GM11168 (cell line): ENCODE data around the gene SYNJ2.

ENCODE experiments used
- in situ Hi-C: fragments of 300-500 bp; cut with MboI; formaldehyde crosslinking; loops from one replicate; pipeline ENCODE4 v1.12.0; 2022; ENCODE audit warnings: low sequenced_read_pairs; ENCODE audit not compliant: unreplicated experiment

SYNJ2 gene

DNA sequence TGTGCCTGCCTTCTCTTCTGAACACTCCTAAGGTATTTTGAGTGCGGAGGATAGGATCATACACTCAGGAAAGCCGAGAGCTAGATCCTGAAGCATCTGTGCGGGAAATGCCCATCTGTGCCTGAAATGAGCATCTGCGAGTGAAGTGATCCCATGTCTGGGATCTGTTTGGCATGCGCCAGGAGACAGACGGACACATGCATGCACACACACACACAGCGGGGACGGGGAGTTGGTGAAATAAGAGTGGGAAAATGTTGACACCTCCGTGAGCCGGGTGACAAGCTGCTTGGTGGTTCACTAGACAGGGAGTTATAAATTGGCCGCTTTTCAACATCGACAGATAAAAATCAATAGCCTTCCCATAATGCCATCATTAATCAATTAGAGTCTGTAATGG, 13.8 kb downstream of the SYNJ2 start:
- in situ Hi-C loops: no loop called here

DNA sequence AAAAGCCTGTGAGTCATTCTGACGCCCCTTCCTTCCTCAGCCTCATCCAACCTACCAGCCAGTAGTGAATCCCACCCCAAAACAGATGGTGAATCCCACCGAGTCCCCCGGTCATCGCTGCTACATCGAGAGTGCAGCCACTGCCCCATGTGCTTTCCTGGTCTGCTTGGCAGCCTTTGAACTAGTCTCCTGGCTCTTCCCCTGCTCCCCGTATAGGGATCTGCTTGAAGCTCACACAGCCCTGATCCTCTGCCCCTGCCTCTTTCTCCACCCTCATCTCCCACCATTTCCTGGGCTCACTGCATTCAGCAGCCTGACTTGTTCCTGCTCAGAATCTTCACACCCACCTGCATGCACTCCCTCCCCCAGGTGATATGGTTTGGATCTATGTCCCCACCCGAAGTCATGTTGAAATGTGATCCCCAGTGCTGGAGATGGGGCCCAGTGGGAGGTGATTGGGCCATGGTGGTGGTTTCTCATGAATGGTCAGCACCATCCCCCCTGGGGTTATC, 14.6 kb downstream of the SYNJ2 start:
- in situ Hi-C loops: no loop called here

DNA sequence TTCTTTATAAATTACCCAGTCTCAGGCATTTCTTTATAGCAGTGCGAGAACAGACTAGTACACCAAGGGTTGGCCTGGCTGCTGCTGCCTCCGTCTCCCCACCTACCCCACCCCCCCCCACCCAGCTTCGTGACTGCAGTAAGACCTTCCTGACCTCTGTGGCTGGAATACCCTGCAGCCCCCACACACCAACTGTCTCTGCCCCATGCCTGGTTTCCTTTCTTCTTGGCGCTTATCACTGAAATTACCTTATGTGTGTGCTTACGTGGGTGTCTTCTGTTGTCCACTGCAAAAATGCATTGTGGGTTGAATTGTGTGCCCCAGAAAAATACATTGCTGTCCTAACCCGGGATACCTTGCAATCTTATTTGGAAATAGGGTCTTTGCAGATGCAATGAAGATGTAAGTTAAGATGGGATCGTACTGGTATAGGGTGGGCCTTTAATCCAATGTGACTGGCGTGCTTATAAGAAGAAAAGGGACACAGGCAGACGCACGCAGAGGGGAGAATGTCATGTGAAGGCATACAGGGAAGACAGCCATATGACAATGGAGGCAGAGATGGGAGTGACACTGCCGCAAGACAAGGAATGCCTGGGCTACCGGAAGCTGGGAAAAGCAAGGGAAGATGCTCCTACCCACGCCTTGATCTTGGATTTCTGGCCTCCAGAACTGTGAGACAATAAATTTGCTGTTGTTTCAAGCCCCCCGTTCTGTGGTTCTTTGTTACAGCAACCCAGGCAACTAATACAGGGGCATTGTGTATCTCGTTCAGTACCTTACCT, 15.4 kb downstream of the SYNJ2 start:
- in situ Hi-C loops: no loop called here

DNA sequence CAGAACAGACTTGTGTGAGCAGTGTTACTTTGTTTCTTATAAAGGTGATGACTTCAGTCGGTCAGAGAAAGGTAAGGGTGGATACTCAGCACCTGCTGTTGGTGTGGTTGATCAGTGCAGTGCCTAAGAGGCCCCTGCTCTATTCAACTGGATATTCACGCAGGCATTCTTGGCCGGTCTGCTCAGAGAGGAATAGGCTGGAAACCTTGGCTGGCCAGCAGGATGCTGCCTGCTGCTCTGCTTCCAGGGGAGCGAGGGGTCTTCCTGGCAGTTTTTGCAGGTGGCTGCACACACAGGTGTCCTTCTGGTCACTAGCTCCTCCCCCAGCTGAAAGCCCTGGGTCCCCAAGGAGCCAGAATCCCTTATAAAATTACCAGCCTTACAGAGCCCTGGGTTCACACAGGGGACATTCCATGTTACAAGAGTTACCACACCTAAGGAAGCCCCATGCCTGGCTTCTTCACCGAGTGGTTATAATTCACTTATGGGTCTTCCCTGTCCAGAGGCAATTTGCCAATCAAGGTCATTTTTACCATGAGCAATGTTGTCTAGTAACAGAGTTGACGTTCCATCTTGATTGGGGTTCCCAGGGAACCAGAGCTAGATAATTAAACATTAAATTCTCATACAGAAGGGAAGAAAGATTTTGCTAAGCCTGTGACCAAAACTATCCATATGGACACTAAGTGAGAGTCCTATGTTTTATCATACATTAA, 16.4 kb downstream of the SYNJ2 start:
- in situ Hi-C loops: no loop called here

DNA sequence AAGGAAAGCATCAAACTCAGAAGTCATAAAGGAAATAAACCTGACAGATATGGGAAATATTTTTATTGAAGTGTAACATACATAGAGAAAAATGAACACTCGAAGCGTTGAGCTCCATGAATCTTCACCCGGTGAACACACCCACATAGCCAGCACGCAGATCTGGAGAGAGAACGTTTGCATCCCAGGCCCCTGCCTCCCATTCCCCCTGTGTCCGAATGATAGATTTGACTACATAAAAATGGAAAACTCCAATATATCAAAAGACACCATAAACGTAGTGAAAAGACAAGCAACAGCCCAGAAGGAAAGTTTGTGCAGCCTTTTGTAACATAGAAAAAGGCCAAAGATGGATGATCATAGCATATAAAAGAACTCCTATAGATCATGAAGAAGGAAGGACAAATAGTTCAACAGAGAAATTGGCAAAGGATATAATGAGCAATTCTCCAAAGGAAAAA, 17.1 kb downstream of the SYNJ2 start:
- in situ Hi-C loops: no loop called here

DNA sequence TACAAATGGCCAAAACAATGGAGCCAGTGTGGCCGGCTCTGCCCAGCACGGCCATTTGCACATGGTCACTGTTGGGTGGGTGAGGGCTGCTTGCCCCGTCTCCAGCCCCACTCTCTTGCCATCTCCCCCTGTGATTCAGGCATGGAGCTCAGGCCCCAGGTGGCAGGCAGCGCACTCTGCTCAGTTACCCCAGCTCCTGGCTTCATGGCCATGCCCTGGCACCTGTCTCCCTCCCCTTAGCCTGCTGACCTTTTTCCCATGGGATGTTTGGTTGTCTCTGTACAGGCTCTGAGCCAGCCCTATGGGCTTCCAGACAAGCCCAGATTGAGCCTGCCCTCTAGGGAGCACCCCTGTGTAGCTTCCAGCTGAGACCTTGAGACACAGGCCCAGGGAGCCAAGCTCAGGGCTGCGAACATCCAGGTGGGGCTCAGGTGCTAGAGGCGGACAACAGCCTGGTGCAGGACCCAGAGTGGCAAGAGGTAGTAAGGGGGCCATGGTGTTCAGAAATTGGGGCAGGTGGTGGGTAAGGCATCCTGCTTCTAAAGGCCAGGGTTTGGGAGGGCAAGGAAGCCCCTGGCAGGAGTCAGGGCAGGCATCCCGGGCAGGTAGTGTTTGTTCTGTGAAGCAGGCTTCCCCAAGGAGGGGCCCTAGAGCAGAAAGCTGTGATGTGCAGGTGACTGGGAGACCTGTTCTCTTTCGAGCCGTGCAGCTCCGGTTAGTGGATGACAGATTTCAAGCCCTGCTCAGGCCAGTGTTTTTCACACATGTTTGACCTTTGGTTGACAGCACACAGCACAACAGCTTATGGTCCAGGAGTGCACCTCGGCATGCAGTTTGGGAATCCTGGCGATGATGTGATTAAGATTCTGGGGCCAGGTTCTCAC, 17.7 kb downstream of the SYNJ2 start:
- in situ Hi-C loops: no loop called here

DNA sequence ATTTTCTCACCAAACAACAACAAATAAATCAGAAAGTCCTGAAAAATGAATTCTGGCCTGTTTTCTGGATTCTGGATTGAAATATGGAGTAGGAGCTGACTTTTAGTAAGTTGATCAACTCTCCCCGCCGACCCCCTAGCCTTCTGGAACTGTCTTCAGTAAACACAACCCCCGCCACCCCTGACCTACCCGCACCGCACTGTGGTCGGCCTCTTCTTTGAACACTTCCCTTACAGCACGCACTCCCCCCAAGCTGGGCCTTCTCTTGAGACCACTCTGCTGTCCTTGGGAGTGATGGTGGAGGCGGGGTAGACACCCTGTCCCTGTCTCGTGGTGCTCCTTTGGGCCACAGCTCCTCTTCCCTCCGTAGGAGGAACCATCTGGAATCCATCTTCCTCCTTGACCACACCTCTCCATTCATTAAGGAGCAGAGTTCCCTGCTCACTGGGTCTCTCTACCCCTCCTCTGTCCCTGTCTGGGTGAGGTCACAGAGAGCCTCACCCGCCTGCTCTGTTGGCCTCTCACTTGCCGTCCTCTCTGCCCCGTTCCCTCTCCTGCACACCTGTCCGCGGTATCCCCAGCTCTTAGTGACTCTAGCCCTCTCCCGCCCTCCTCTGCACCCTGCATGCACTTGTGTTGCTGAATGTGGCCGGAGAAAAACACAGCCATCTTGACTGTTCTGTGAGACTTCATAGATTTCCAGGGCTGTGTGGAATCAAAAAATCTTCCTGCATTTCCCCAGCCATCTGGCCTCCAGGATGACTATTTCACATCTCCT, 19.1 kb downstream of the SYNJ2 start:
- in situ Hi-C loops: no loop called here

DNA sequence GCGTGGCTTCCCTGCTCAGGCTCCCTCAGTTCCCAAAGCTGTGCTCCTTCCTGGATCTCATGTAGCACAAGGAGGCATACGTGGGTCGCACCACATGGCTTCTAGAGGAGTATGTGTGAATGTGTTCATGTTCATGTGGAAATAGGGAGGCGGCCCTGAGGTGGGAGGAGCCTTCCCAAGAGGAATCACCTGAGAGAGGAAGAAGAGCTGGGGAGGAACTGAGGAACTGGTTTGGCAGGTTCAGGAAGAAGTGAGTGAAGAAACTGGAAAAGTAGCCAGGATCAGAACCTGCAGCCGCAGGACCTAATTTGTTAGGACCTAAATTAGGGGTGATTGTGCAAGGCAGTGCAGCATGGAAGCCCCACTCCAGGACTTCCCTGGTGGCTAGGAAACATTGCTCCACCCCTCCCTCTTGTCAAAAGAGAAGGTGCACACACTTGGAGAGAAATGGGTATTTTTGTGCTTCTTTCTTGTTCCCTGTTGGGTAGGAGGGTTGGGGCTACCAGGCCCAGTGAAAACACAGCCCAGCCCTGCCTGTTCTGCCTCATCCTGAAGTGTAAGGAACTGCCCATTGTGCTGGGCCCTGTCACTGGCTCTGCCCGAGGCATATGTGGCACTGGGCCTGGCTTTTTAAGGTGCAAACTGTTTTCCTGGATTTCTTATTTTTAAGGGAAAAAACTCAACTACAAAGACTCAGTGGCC, 20.7 kb downstream of the SYNJ2 start:
- in situ Hi-C loops: no loop called here

DNA sequence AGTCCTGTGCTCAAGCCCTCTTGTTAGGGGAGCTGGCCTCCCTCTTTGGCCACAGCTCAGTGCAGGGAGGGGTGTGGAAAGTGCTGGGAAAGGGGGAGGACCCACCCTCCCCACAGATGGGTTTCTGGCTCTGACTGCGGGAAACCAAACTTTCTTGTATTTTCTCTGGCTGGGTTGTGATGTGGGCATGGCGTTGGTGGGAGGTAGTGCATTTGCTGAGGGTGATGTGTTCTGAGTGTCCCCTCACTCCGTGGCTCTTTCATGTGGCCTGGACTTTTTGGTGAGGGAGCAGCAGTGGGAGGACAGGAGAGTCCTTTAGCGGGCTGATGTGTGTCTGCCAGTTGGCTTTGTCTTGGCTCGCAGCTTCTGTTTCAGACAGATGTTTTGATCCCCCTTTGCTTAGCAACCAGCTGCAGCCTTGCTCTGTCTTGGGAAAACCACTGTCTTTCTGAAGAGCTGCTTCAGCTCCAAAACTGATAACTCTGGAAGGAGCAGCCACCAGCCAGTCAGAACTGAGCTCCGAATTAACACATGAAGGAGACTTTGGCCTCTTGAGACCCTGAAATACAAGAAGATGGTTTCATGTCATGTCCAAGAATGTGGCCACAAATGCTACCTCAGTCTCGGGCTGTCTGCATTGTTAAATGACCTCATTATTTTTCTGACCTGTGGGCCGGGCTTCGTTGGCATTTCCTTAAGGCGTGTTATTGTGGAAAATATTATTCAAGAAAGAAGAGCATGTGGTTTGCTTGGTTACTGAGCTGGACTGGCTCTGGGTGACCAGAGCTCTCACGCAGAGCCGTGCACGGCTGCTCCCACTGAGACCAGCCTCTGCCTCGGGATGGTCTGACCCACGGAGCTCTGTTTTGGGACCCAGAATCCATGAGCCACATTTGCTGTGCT, 21.5 kb downstream of the SYNJ2 start:
- in situ Hi-C loops: no loop called here

DNA sequence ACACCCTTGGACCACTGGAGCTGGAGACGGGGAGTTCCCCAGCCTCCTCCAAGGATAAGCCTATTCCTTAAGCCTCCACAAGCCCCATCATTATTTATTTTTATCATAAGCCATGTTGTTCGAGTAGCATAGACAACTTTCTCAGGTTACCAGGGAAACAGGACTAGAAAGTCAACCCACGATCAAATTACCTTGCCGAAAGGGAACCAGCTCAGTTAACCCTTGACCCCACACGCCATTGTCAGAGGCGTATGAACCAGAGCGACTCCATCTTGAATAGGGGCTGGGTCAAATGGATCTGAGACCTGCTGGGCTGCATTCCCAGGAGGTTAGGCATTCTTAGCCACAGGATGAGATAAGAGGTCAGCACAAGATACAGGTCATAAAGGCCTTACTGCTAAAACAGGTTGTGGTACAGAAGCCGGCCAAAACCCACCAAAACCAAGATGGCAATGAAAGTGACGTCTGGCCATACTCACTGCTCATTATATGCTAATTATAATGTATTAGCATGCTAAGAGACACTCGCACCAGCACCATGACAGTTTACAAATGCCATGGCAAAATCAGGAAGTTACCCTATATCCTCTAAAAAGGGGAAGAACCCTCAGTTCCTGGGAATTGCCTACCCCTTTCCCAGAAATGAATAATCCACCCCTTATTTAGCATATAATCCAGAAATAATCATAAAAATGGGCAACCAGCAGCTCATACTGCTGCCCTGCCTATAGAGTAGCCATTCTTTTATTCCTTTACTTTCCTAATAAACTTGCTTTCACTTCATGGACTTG, 22.4 kb downstream of the SYNJ2 start:
- in situ Hi-C loops: no loop called here

DNA sequence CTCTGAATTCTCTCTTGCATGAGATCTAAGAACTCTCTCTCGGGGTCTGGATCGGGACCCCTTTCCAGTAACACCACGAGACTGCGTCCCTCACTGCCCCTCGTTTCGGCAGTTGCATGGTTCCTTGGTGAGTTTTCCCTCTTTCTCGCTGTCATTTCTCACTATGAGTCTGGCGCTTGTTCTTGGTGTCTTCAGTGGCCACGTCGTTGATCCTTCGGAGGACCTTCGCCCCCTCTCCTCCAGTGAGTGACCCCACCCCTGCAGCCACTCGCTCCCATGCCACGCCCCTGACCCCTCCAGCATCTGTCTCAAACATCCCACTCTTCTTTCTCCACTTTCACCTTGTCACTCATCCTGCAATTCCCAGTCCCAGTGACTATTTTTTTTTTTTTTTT, 23.0 kb downstream of the SYNJ2 start:
- in situ Hi-C loops: no loop called here

DNA sequence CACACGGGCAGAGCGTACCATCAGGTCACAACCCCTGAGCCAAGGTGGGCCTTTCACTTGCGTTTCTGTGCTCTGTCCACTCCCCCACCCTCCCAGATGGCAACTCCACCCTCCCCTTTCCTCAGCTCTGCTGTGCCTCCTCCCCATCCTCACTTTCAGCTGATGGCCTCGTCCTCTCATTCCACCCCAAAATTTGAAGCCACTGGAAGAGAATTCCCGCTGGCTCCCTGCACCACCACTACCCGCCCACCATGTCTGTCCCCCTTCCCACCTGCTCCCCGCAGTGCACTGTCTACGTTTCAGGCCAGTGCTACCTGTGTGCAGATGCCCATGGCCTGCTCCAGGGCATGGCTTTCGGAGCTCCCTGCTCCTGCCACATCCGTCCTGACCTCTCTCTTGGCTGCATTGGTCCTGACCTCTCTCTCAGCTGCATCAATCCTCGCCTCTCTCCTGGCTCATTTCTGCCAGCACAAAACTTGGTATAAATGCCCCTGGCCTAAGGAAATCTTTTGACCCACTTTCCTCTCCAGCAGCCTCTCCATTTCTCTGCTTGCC, 24.0 kb downstream of the SYNJ2 start:
- in situ Hi-C loops: no loop called here

DNA sequence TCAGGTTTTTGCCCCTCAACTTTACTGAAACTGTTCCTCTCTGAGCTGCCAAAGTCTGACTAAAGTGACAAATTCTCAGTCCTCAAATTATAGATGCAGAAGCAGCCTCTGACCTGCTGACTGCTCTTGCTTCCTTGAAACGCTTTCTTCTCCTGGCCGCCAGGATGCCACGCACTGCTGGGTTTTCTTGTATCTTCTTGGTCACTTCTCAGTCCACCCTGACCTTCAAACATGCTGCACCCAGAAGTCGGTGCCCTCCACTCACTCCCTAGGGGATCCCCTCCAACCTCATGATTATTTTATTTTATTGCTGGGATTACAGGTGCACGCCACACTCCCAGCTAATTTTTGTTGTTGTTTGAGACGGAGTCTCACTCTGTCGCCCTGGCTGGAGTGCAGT, 24.7 kb downstream of the SYNJ2 start:
- in situ Hi-C loops: no loop called here

DNA sequence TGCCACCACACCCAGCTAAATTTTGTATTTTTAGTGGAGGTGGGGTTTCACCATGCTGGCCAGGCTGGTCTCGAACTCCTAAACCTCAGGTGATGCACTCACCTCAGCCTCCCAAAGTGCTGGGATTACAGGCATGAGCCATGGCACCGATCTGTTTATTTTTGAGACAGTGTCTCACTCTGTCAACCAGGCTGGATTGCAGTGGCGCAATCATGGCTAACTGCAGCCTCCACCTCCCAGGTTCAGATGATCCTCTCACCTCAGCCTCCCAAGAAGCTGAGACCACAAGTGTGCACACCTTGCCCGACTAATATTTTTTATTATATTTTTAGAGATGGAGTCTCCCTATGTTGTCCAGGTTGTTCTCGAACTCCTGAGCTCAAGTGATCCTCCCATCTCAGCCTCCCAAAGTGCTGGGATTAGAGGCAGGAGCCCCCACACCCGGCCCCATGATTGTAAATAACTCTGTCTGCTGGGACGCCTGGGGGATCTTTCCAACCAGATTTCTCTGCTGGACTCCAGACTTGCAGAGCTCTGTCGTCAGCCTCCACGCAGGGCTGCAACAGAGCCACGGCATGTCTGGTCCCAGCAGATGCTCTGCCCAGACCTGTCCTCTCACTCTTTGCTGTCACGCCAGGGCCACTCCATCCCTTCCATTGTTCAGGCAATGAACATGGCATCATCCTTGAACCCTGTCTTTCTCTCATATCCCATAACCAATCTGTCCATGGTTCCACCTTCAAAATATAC, 25.3 kb downstream of the SYNJ2 start:
- in situ Hi-C loops: no loop called here

DNA sequence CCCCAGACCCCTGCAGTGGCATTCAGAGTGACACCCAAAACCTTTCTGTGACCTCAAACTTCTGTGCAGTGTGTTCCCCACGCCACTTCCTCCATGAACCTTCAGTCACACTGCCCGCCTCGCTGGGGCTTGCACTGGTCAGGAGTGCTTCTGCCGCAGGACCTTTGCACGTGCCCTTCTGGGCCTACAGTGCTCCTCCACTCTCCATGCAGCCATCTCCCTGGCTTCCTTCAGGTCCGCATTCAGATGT, 27.1 kb downstream of the SYNJ2 start:
- in situ Hi-C loops: no loop called here

DNA sequence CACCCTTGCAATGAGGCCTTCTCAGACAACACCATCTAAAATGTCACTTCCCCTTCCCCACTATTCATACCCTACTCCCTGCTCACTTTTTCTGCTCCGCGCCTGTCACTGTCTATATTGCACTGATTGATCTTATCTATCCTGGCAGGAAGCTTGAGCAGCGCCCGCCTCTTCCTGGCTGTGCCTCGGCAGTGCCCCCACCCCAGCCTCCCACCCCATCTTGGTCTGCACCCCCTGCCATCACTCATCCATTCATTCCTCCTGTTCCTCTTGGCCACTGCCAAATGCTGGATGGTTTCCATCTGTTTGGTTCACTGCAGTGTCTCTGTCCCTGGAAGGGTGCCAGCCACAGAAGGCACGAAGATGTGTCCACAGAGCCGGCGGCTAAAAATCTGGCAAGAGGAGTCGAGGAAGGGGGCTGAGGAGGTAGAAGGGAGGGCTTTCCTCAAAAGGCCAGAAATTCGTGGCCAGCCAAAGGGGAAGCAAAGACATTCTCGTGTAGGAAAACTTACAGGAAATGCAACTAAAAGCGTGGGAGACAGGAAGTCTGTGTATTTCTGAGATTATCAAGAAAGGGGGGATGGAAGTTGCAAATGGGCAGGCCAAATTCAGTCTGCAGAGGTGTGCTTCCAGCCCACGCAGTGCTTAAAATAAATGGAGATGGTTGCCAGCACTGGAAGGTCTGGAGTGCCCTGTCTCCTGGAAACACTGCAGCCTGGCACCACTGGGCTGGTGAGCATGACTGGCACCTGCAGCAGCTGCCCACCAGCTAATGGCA, 27.6 kb downstream of the SYNJ2 start:
- in situ Hi-C loops: no loop called here
